HG02884 (cell line): ENCODE data around the gene KIF13A.
"Not testable (repeated sequence)": the region's sequence is repeated elsewhere in the genome, so short reads cannot be mapped to it uniquely, and the experiment has no call there.

Experiments used
- ATAC-seq: cut with Tn5 transposase; IDR thresholded peaks from one replicate; pipeline ENCODE4 v1.9.1; 2021; ENCODE audit warnings: mild to moderate bottlenecking, moderate library complexity; ENCODE audit not compliant: unreplicated experiment

Gene KIF13A

GRCh38 chr6:17971128-17972073 is 16.0 kb downstream of the KIF13A start:
- ATAC-seq = no peak

- ATAC-seq = no peak
Observed at GRCh38 chr6:17968876-17969275, 18.6 kb downstream of the KIF13A start.

- no peak for ATAC-seq
Observed at GRCh38 chr6:17967668-17968518, 19.5 kb downstream of the KIF13A start.

- ATAC-seq = no peak
Observed at GRCh38 chr6:17966451-17966850, 21.0 kb downstream of the KIF13A start.

GRCh38 chr6:17965397-17965796 is 22.0 kb downstream of the KIF13A start:
- ATAC-seq = no peak

GRCh38 chr6:17964633-17965032 is 22.8 kb downstream of the KIF13A start:
- ATAC-seq = no peak

GRCh38 chr6:17962436-17963031 is 24.9 kb downstream of the KIF13A start:
- peak; percentile 54 for ATAC-seq

- no peak for ATAC-seq
Observed at GRCh38 chr6:17959302-17959701, 28.1 kb downstream of the KIF13A start.

- peak; percentile 8 for ATAC-seq
Observed at GRCh38 chr6:17957904-17958620, 29.4 kb downstream of the KIF13A start.

GRCh38 chr6:17957498-17957897 is 29.9 kb downstream of the KIF13A start:
- peak; percentile 81 for ATAC-seq

- ATAC-seq = no peak
Observed at GRCh38 chr6:17957086-17957485, 30.3 kb downstream of the KIF13A start.

- no peak for ATAC-seq
Observed at GRCh38 chr6:17950095-17950494, 37.3 kb downstream of the KIF13A start.

- no peak for ATAC-seq
Observed at GRCh38 chr6:17949168-17949567, 38.3 kb downstream of the KIF13A start.

GRCh38 chr6:17948725-17949124 is 38.7 kb downstream of the KIF13A start:
- ATAC-seq = no peak

GRCh38 chr6:17947574-17947973 is 39.9 kb downstream of the KIF13A start:
- not testable (repeated sequence) for ATAC-seq

GRCh38 chr6:17945575-17945974 is 41.9 kb downstream of the KIF13A start:
- no peak for ATAC-seq

GRCh38 chr6:17945111-17945510 is 42.3 kb downstream of the KIF13A start:
- no peak for ATAC-seq

GRCh38 chr6:17941318-17941717 is 46.1 kb downstream of the KIF13A start:
- ATAC-seq = no peak

GRCh38 chr6:17940151-17940792 is 47.2 kb downstream of the KIF13A start:
- ATAC-seq = no peak

- no peak for ATAC-seq
Observed at GRCh38 chr6:17938901-17939300, 48.5 kb downstream of the KIF13A start.
